ENCODE measurements around the gene TFPI.
"Not testable (repeated sequence)": the region's sequence is repeated elsewhere in the genome, so short reads cannot be mapped to it uniquely, and the experiment has no call there.

The TFPI gene

GRCh38 chr2:187527262-187527661 is 27.0 kb downstream of the TFPI start:
- DNase-seq (ENCODE audit: insufficient read length, low spot score) (no peak), FAIRE-seq (no peak)
- TF ChIP-seq POLR2A (IDR thresholded peaks at IDR 0.05; ENCODE audit: low read depth, low read length): no peak

DNA sequence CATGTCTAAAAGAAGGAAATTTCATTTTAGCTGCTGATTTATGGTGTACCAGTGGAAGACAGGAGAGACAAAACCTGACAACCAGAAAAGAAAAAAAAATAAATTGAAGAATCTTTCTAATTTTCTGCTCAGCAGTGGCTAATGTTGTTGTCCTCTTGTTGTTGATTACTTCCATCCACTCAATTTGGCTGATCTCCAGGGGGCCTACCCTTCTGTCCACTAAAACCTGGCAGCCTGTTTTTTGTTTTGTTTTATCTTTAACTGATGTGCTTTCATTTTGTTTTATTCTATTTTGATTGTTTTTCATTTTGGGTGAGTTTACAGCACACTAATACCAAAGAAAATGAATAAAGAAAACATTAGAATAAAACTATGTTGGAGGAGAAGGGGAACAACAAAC is 27.4 kb downstream of the TFPI start:
- FAIRE-seq (no peak), DNase-seq (ENCODE audit: insufficient read length, low spot score) (no peak)
- no peak for TF ChIP-seq POLR2A (IDR thresholded peaks at IDR 0.05; ENCODE audit: low read depth, low read length)

DNA sequence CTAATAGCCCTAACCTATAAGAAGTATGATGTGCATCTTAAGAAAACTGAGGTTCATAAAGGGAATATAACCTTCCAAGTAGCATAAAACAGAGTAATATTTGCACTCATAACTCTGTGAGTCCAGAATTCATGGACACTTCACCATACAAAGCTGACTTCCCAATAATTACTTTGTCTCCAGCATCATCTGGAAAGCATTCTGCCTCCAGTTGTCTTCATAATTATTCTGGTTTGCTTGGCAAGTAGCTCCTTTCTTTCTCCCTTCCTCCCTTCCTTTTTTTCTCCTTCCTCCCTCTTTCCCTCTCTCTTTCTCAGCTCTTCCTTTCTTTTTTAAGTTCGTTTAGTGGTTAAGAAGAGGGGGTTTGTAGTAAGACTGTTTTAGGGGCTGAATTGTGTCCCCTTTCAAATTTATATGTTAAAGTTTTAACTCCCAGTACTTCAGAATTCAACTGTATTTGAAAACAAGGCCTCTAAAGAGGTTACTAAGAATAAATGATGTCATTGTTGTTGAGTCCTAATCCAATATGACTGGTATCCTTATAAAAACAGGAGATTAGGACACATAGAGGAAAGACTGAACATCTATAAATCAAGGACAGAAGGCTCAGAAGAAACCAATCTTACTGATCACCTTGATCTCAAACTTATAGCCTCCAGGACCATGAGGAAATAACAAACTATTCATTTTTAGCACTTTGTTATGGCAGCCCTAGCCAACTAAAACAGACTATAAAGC is 28.9 kb downstream of the TFPI start:
- FAIRE-seq: no peak
- no peak for DNase-seq (ENCODE audit: insufficient read length, low spot score)
- TF ChIP-seq POLR2A (IDR thresholded peaks at IDR 0.05; ENCODE audit: low read depth, low read length): no peak

DNA sequence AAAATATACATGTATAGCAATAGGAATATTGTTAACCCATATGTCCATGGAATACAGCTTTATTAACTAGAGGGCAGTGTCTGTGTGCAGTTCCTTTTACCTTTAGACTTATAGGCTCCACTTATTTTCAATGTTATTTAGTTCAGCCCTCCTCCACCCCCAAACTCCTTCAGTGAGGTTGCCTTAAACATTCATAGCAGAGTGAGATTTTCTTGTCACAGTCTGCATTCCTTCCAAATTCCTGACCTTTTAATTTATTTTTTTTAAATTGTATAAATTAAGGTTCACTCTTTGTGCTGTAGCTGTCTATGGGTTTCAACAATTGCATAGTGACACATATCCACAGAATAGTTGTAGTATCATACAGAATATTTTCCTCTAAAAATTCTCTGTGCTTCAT is 30.9 kb downstream of the TFPI start:
- DNase-seq (ENCODE audit: insufficient read length, low spot score) (no peak), FAIRE-seq (no peak)
- no peak for TF ChIP-seq POLR2A (IDR thresholded peaks at IDR 0.05; ENCODE audit: low read depth, low read length)

DNA sequence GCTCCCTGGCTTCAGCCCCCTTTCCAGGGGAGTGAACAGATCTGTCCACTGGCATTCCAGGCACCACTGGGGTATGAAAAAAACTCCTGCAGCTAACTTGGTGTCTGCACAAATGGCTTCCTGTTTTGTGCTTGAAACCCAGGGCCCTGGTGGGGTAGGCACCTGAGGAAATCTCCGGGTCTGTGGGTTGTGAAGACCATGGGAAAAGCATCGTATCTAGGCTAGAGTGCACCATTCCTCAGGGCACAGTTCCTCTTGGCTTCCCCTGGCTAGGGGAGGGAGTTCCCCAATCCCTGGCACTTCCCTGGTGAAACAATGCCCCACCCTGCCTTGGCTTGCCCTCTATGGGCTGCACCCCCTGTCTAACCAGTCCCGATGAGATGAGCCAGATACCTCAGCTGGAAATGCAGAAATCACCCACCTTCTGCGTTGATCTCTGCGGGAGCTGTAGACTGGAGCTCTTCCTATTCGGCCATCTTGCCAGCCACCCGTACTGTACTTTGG is 34.1 kb downstream of the TFPI start:
- DNase-seq (ENCODE audit: insufficient read length, low spot score) (no peak), FAIRE-seq (no peak)
- TF ChIP-seq POLR2A (IDR thresholded peaks at IDR 0.05; ENCODE audit: low read depth, low read length): no peak

- DNase-seq (ENCODE audit: insufficient read length, low spot score): no peak
- TF ChIP-seq POLR2A (IDR thresholded peaks at IDR 0.05; ENCODE audit: low read depth, low read length): no peak
- no peak for FAIRE-seq
Observed at GRCh38 chr2:187519419-187520120, 34.7 kb downstream of the TFPI start.

DNA sequence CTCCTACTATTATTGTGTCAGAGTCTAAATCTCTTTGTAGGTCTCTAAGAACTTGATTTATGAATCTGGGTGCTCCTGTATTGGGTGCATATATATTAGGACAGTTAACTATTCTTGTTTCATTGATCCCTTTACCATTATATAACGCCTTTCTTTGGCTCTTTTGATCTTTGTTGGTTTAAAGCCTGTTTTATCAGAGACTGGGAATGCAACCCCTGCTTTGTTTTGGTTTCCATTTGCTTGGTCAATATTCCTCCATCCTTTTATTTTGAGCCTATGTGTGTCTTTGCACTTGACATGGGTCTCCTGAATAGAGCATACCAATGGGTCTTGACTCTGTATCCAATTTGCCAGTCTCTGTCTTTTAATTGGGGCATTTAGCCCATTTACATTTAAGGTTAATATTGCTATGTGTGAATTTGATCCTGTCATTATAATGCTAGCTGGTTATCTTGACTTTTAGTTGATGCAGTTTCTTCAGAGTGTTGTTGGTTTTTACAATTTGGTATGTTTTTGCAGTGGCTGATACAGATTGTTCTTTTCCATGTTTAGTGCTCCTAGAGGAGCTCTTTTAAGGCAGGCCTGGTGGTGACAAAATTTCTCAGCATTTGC is 36.4 kb downstream of the TFPI start:
- DNase-seq (ENCODE audit: insufficient read length, low spot score); FAIRE-seq: not testable (repeated sequence)

DNA sequence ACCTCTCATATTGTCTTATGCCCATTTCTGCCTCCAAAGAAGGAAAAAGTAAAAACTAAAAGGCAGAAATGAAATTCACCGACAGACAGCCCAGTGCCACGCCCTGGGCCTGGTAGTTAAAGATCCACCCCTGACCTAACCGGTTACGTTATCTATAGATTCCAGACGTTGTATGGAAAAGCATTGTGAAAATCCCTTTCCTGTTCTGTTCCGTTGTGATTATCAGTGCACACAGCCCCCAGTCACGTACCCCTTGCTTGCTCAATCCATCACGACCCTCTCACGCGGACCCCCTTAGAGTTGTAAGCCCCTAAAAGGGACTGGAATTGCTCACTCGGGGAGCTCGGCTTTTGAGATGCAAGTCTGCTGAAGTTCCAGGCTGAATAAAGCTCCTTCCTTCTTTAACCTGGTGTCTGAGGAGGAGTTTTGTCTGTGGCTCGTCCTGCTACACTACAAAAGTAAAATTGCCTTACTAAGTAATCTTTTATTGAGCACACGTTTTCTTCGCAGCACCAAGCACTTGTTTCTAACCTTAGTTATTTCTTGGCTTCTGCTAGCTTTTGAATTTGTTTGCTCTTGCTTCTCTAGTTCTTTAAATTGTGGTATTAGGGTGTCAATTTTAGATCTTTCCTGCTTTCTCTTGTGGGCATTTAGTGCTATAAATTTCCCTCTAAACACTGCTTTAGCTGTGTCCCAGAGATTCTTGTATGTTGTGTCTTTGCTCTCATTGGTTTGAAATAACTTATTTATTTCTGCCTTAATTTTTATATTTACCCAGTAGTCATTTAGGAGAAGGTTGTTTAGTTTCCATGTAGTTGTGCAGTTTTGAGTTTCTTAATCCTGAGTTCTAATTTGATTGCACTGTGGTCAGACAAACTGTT is 37.4 kb downstream of the TFPI start:
- not testable (repeated sequence) for FAIRE-seq; DNase-seq (ENCODE audit: insufficient read length, low spot score)

DNA sequence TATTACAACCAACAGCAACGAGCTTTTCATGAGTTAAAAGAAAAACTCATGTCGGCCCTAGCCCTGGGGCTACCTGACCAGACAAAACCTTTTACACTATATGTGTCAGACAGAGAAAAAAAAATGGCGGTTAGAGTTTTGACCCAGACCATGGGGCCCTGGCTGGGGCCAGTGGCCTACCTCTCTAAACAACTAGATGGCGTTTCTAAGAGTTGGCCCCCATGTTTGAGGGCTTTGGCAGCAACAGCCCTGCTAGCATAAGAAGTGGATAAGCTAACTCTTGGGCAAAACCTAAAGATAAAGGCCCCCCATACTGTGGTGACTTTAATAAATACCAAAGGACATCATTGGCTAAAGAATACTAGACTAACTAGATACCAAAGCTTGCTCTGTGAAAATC is 39.3 kb downstream of the TFPI start:
- TF ChIP-seq POLR2A (IDR thresholded peaks at IDR 0.05; ENCODE audit: low read depth, low read length): no peak
- FAIRE-seq (no peak), DNase-seq (ENCODE audit: insufficient read length, low spot score) (no peak)

DNA sequence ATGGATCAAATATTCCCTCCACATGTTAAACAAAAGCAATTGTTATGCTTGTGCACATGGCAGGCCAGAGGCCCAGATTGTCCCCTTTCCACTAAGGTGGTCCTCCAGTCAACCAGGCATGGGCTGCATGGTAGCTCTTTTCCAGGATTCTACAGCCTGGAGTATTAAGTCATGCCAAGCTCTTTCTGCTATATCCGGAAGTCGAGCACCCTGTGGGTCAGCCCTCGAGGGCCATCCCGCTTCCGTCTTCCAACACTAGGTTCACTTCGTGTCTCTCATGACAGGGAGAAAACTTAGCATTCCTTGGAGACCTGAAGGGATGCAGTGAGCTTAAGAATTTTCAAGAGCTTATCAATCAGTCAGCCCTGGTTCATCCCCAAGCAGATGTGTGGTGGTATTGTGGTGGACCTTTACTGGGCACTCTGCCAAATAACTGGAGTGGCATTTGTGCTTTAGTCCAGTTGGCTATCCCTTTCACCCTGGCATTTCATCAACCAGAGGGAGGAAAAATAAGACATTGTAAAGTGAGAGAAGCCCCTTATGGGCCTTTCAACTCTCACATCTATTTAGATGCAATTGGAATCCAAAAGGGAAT is 39.9 kb downstream of the TFPI start:
- not testable (repeated sequence) for DNase-seq (ENCODE audit: insufficient read length, low spot score); FAIRE-seq

GRCh38 chr2:187513460-187514234 is 40.6 kb downstream of the TFPI start:
- FAIRE-seq; DNase-seq (ENCODE audit: insufficient read length, low spot score): not testable (repeated sequence)

DNA sequence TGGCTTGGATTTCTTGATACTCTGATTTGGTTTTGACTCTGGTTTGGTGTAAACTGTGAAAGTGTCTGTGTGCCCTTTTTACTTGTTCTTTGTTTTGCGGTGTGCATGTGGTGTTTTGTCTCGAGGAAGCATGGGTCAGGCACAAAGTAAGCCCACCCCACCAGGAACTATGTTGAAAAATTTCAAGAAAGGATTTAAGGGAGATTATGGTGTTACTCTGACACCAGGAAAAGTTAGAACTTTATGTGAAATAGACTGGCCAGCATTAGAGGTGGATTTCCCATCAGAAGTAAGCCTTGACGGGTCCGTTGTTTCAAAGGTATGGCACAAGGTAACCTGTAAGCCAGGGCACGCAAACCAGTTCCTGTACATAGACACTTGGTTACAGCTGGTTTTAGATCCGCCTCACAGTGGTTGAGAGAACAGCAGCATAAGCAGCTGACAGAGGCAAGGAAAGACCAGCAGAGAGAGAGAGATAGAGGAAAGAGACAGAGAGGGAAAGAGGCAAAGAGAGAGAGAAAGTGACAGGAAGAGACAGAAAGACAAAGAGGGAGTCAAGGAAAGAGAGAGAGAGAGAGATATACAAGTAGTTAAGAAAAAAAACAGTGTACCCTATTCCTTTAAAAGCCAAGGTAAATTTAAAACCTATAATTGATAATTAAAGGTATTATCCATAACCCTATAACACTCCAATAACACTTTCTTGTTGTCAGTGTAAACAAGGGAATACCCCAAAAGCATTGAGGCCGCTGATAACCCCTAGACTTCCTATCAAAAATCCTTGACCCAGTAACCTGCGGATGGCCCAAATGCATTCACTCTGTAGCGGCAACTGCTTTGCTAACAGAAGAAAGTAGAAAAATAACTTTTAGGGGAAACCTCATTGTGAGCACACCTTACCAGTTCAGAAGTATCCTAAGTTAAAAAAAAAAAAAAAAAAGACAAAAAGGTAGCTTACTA is 42.6 kb downstream of the TFPI start:
- TF ChIP-seq POLR2A (IDR thresholded peaks at IDR 0.05; ENCODE audit: low read depth, low read length): no peak
- FAIRE-seq (no peak), DNase-seq (ENCODE audit: insufficient read length, low spot score) (no peak)

DNA sequence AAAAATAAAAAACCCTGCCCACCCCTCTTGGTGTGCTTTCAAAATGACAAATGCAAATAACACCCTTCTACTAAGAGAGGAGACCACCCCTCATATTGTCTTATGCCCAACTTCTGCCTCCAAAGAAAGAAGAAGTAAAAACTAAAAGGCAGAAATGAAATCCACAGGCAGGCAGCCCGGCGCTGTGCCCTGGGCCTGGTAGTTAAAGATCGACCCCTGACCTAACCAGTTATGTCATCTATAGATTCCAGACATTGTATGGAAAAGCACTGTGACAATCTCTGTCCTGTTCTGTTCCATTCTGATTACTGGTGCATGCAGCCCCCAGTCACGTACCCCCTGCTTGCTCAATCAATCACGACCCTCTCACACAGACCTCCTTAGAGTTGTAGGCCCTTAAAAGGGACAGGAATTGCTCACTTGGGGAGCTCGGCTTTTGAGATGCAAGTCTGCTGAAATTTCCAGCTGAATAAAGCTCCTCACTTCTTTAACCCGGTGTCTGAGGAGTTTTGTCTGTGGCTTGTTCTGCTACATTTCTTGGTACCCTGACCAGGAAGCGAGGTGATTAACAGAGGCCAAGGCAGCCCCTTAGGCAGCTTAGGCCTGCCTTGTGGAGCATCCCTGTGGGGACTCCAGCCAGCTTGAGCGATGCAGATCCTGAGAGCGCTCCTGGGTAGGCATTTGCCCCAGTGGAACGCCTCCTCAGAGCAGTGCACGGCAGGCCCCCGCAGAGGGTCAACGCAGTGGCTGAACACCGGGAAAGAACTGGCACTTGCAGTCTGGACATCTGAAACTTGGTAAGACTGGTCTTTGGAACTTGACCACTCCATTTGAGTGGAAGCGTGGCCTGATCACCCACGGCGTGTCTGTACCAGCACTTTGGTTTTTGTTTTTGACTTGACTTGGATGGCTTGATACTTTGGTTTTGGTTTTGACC is 43.5 kb downstream of the TFPI start:
- not testable (repeated sequence) for DNase-seq (ENCODE audit: insufficient read length, low spot score); FAIRE-seq
